ENCODE measurements around the gene PCSK4.

The PCSK4 gene

GRCh38 chr19:1441677-1442438 lies 48.3 kb downstream of the PCSK4 start:
- ATAC-seq, result no peak
- TF ChIP-seq RARB (CRISPR knock-in tag; IDR thresholded peaks at IDR 0.05) (no peak), ARNTL (CRISPR knock-in tag; IDR thresholded peaks at IDR 0.05; ENCODE audit: borderline replicate concordance, low read depth) (no peak), OSR1 (CRISPR knock-in tag; IDR thresholded peaks at IDR 0.05) (no peak)

GRCh38 chr19:1441022-1441426 lies 49.1 kb downstream of the PCSK4 start:
- no peak for ATAC-seq
- no peak for TF ChIP-seq OSR1 (CRISPR knock-in tag; IDR thresholded peaks at IDR 0.05)
- no peak for TF ChIP-seq ESRRG (CRISPR knock-in tag; IDR thresholded peaks at IDR 0.05)
- no peak for TF ChIP-seq RARB (CRISPR knock-in tag; IDR thresholded peaks at IDR 0.05)
- TF ChIP-seq ISL1 (CRISPR knock-in tag; IDR thresholded peaks at IDR 0.05), result no peak
- no peak for TF ChIP-seq GLIS3 (CRISPR knock-in tag; IDR thresholded peaks at IDR 0.05)
- no peak for TF ChIP-seq ZNF8 (CRISPR knock-in tag; IDR thresholded peaks at IDR 0.05)

- ATAC-seq, result no peak
- TF ChIP-seq ZFP30 (CRISPR knock-in tag; IDR thresholded peaks at IDR 0.05) (no peak), ARNTL (CRISPR knock-in tag; IDR thresholded peaks at IDR 0.05; ENCODE audit: borderline replicate concordance, low read depth) (no peak), TCF4 (CRISPR knock-in tag; IDR thresholded peaks at IDR 0.05; ENCODE audit: borderline replicate concordance) (no peak), ZFP3 (CRISPR knock-in tag; IDR thresholded peaks at IDR 0.05) (no peak), OSR1 (CRISPR knock-in tag; IDR thresholded peaks at IDR 0.05) (no peak), GLIS3 (CRISPR knock-in tag; IDR thresholded peaks at IDR 0.05) (no peak), ZNF70 (CRISPR knock-in tag; IDR thresholded peaks at IDR 0.05) (no peak), ZC3H10 (CRISPR knock-in tag; IDR thresholded peaks at IDR 0.05) (no peak), POU6F1 (CRISPR knock-in tag; IDR thresholded peaks at IDR 0.05; ENCODE audit: borderline replicate concordance, low read depth) (no peak), BACH2 (CRISPR knock-in tag; IDR thresholded peaks at IDR 0.05; ENCODE audit: borderline replicate concordance) (no peak), SNAI2 (CRISPR knock-in tag; IDR thresholded peaks at IDR 0.05) (no peak), RARB (CRISPR knock-in tag; IDR thresholded peaks at IDR 0.05) (no peak), CREB5 (CRISPR knock-in tag; IDR thresholded peaks at IDR 0.05; ENCODE audit: low read depth) (no peak), TSHZ2 (CRISPR knock-in tag; IDR thresholded peaks at IDR 0.05) (no peak), ISL1 (CRISPR knock-in tag; IDR thresholded peaks at IDR 0.05) (no peak), PATZ1 (CRISPR knock-in tag; IDR thresholded peaks at IDR 0.05; ENCODE audit: borderline replicate concordance) (no peak)
Observed at GRCh38 chr19:1440418-1440801, 49.7 kb downstream of the PCSK4 start.

GRCh38 chr19:1439525-1440417 lies 50.4 kb downstream of the PCSK4 start:
- peak; percentile 27 for ATAC-seq

Measured in SK-N-SH treated with all-trans-retinoic acid at 6 μM for 48 hours (cell line).